ENCODE measurements around the gene HSPA14.

DNA sequence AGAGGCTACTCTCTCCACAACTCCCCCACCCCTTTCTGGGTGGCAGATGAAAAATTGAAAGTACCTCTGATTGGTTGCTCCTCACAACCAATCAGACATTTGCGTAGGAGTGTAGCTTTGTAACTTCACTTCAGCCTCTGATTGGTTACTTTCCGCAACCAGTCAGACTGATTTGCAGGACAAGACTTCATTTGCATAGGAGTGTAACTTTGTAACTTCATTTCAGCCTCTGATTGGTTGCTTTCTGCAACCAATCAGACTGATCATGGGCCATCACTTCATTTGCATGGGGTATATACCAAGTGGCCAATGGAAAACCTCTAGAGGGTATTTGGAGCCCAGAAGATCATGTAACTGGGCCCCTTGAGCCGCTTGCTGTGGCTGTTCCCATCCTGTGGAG, 25.8 kb upstream of the HSPA14 start:
- no peak for TF ChIP-seq JUND (IDR thresholded peaks at IDR 0.05)
- no peak for TF ChIP-seq YY1 (IDR thresholded peaks at IDR 0.05)
- TF ChIP-seq, protein P1, sequence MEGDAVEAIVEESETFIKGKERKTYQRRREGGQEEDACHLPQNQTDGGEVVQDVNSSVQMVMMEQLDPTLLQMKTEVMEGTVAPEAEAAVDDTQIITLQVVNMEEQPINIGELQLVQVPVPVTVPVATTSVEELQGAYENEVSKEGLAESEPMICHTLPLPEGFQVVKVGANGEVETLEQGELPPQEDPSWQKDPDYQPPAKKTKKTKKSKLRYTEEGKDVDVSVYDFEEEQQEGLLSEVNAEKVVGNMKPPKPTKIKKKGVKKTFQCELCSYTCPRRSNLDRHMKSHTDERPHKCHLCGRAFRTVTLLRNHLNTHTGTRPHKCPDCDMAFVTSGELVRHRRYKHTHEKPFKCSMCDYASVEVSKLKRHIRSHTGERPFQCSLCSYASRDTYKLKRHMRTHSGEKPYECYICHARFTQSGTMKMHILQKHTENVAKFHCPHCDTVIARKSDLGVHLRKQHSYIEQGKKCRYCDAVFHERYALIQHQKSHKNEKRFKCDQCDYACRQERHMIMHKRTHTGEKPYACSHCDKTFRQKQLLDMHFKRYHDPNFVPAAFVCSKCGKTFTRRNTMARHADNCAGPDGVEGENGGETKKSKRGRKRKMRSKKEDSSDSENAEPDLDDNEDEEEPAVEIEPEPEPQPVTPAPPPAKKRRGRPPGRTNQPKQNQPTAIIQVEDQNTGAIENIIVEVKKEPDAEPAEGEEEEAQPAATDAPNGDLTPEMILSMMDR (IDR thresholded peaks at IDR 0.05; ENCODE audit: low read depth, low read length, missing input control): no peak
- no peak for TF ChIP-seq TAF1 (conservative IDR thresholded peaks at IDR 0.05)
